ENCODE data around the gene PFKFB3. TPM values are rescaled to one million over a fixed set of nuclear protein-coding genes. Genes with fewer than 3 reads are reported as not detected.

The PFKFB3 gene
- total and polyA plus RNA-seq, 2 of the 13 experiments (the other 11 are each of a cell fraction or from before 2014, with no cell fraction given), result 1.2 to 13.3 TPM

- no peak for TF ChIP-seq JDP2 (CRISPR knock-in tag; IDR thresholded peaks at IDR 0.05; ENCODE audit: borderline replicate concordance)
Measured at GRCh38 chr10:6239213-6239991, 36.7 kb downstream of the PFKFB3 start (continued).

GRCh38 chr10:6240254-6240653 lies 37.5 kb downstream of the PFKFB3 start:
- CTCF ChIA-PET (ENCODE audit: low intra/inter-chr PET ratio, low total read pairs), result no interaction called here
- no peaks in the 10 kb centered on the region for H4K20me1 ChIP-seq (ENCODE audit: insufficient read depth, low read length)
- no peak for DNase-seq (ENCODE audit: low spot score)
- H3K4me3 ChIP-seq (replicated peaks in 1 of 3; ENCODE audit: insufficient read depth in 1 of 3, low read depth in 2 of 3, low read length in 3 of 3), result no peak overlapping the region
- H3K4me1 ChIP-seq (ENCODE audit: insufficient read depth, low read length), result no peaks in the 10 kb centered on the region
- no peaks in the 10 kb centered on the region for H3K27me3 ChIP-seq (ENCODE audit: control insufficient read depth in 1 of 2, insufficient read depth in 2 of 2, low read length in 2 of 2)
- H3K36me3 ChIP-seq (replicated peaks in 1 of 2; ENCODE audit: control insufficient read depth in 1 of 2, insufficient read depth in 2 of 2, low read length in 2 of 2), result no peaks in the 10 kb centered on the region
- no peaks in the 10 kb centered on the region for H3K9me3 ChIP-seq (ENCODE audit: low read length)
- POLR2A ChIA-PET, result no interaction called here
- 96% methylated on average over 16 of the region's 16 CpGs for WGBS (ENCODE audit: low lambda C conversion rate)
- H3K4me2 ChIP-seq (ENCODE audit: low read depth, low read length), result no peak overlapping the region
- no peak for ATAC-seq
- no peaks in the 10 kb centered on the region for H3K79me2 ChIP-seq (ENCODE audit: insufficient read depth, low read length)
- TF ChIP-seq REXO4 (CRISPR knock-in tag; IDR thresholded peaks at IDR 0.05; ENCODE audit: borderline replicate concordance) (no peak), ZNF580 (CRISPR knock-in tag; IDR thresholded peaks at IDR 0.05; ENCODE audit: borderline replicate concordance, low read depth) (no peak), FOXP1 (IDR thresholded peaks at IDR 0.05) (no peak), FOXP1 (CRISPR knock-in tag; IDR thresholded peaks at IDR 0.05) (no peak), ZNF550 (CRISPR knock-in tag; IDR thresholded peaks at IDR 0.05; ENCODE audit: borderline replicate concordance) (no peak), ZNF605 (CRISPR knock-in tag; IDR thresholded peaks at IDR 0.05) (no peak), MATR3 (CRISPR knock-in tag; IDR thresholded peaks at IDR 0.05) (no peak), PCBP1 (IDR thresholded peaks at IDR 0.05; ENCODE audit: borderline replicate concordance, low read depth, low read length) (no peak), KDM2A (CRISPR knock-in tag; IDR thresholded peaks at IDR 0.05; ENCODE audit: borderline replicate concordance, low read depth) (no peak), NCOR1 (IDR thresholded peaks at IDR 0.05; ENCODE audit: borderline replicate concordance, low read length) (no peak), ZFX (CRISPR knock-in tag; IDR thresholded peaks at IDR 0.05; ENCODE audit: low read depth) (no peak), MEIS2 (CRISPR knock-in tag; IDR thresholded peaks at IDR 0.05) (no peak), HNF1B (CRISPR knock-in tag; IDR thresholded peaks at IDR 0.05) (no peak), HIVEP1 (CRISPR knock-in tag; IDR thresholded peaks at IDR 0.05) (no peak), ZNF276 (CRISPR knock-in tag; IDR thresholded peaks at IDR 0.05; ENCODE audit: low read depth) (no peak), ZNF678 (CRISPR knock-in tag; IDR thresholded peaks at IDR 0.05) (no peak), CEBPG (CRISPR knock-in tag; IDR thresholded peaks at IDR 0.05) (no peak), MBNL3 (CRISPR knock-in tag; conservative IDR thresholded peaks at IDR 0.05) (no peak)
- no peak overlapping the region for H3K9ac ChIP-seq (ENCODE audit: insufficient read depth, low read depth, low read length)
- no peak for FAIRE-seq
- BruUV-seq (replicated peaks), result no TSS peak
- intact Hi-C loops (cut with micrococcal nuclease; ENCODE audit: unreplicated experiment) (no loop called here), in situ Hi-C loops (cut with HindIII; ENCODE audit: extremely low pct_ligation_motif_present, low pct_unique_long_range_greater_than_20kb) (no loop called here)
- no peak overlapping the region for H2AFZ ChIP-seq (ENCODE audit: low read length)
- no peak overlapping the region for H3K27ac ChIP-seq (ENCODE audit: extremely low read length, insufficient read depth, low read length)
